ENCODE data around the gene SKAP1.

The SKAP1 gene

GRCh38 chr17:48244121-48244711 lies 185.8 kb downstream of the SKAP1 start:
- H2AFZ ChIP-seq (ENCODE audit: low read length): no peak overlapping the region
- H3K4me2 ChIP-seq (ENCODE audit: low read depth, low read length): peak overlapping the region; percentile 3; the same call in 1 of the 2 replicates
- H3K4me3 ChIP-seq (ENCODE audit: low read length): no peak overlapping the region

DNA sequence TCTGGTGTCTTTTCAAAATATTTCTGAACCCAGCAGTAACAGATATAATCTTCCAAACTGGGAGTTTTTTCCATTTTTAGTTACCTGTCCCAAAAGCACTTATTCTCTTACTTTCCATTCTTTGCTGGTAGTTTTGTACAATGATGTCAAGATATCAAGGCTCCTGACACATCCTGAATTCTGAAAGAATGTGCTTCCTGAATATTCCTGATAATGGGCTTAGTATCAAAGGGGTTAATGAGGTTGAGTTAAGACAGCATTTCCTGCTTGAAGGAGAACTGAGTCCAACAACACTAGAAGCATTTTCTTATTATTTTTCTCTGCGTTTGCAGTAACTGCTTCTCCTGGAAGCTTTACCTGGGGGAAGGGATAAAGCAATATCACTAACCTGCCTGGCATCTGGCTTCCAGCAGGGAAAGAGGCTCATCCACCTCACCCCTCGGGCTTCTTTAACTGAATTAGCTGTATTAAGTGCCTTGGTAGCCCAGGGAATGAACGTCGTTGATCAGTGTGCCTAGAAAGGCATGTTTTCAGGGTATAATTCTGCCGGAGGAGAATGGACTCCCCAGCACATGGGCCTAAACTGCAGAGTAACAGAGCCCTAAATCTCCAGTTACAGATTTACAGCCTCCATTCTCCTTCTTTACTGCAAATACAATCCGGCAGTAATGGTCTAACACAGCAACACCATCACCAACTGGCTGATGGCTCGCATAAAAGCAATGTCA lies 188.1 kb downstream of the SKAP1 start:
- no peak overlapping the region for H3K27ac ChIP-seq (ENCODE audit: low read length)
- no peaks in the 10 kb centered on the region for H3K27me3 ChIP-seq (replicated peaks; ENCODE audit: insufficient read depth, low read length)

More at GRCh38 chr17:48244121-48244711, 185.8 kb downstream of the SKAP1 start:
- H3K27ac ChIP-seq (ENCODE audit: low read length): no peak overlapping the region
- no peaks in the 10 kb centered on the region for H3K9me2 ChIP-seq (replicated peaks; ENCODE audit: insufficient read depth, low read length)
- H3K27me3 ChIP-seq (replicated peaks; ENCODE audit: insufficient read depth, low read length): no peaks in the 10 kb centered on the region
- no peak overlapping the region for H3K9ac ChIP-seq (ENCODE audit: low read length)
- peak; percentile 37 for DNase-seq
- H3F3A ChIP-seq (ENCODE audit: insufficient read depth, low read length): 0 out of 2 replicates have a peak, but pooled peaks cover 6% of the 10 kb centered on the region
- no peaks in the 10 kb centered on the region for H3K9me3 ChIP-seq (replicated peaks; ENCODE audit: insufficient read depth, low read length)
- peaks cover 28% of the 10 kb centered on the region for H3K4me1 ChIP-seq (ENCODE audit: low read length)
- H3K36me3 ChIP-seq (replicated peaks; ENCODE audit: insufficient read depth, low read length): no peaks in the 10 kb centered on the region
- H4K20me1 ChIP-seq (ENCODE audit: insufficient read depth, low read length): no peaks in the 10 kb centered on the region
- TF ChIP-seq EZH2 (optimal IDR thresholded peaks at IDR 0.05; ENCODE audit: low read depth, low read length) (no peak), EZH2phosphoT487 (IDR thresholded peaks at IDR 0.05; ENCODE audit: low read length) (no peak), CTCF (IDR thresholded peaks at IDR 0.05; ENCODE audit: low read length) (no peak)
- H3K79me2 ChIP-seq (ENCODE audit: low read length): no peaks in the 10 kb centered on the region

DNA sequence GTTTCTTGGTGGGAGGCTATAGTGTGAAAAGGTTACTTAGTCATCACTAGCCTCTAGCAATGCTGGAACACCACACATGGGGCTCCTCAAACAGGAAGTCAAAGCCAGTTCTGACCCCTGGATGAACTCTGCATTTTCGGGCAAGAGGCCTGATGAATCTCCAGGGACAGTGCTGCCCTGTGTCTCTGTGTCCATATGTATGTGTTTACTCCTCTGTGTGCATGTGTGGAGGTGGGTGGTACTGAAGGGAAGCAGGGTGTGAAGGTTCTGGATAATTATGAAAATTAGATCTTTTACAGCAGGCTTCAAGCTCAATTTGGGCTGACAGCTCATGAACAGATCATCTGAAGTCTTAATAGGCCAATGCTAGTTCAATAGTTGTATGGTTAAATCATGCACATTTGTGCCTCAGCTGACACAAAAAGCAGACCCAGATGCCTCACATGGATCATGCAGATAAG lies 188.9 kb downstream of the SKAP1 start:
- Histone ChIP-seq H3K9me2 (replicated peaks; ENCODE audit: insufficient read depth, low read length) (no peaks in the 10 kb centered on the region), H4K20me1 (ENCODE audit: insufficient read depth, low read length) (no peaks in the 10 kb centered on the region), H3K79me2 (ENCODE audit: low read length) (no peaks in the 10 kb centered on the region), H3K4me3 (ENCODE audit: low read length) (no peak overlapping the region), H3K4me1 (ENCODE audit: low read length) (peaks cover 35% of the 10 kb centered on the region), H3K27me3 (replicated peaks; ENCODE audit: insufficient read depth, low read length) (no peaks in the 10 kb centered on the region), H3F3A (ENCODE audit: insufficient read depth, low read length) (0 out of 2 replicates have a peak, but pooled peaks cover 6% of the 10 kb centered on the region), H3K9ac (ENCODE audit: low read length) (no peak overlapping the region), H3K36me3 (replicated peaks; ENCODE audit: insufficient read depth, low read length) (no peaks in the 10 kb centered on the region), H2AFZ (ENCODE audit: low read length) (no peak overlapping the region), H3K27ac (ENCODE audit: low read length) (no peak overlapping the region), H3K9me3 (replicated peaks; ENCODE audit: insufficient read depth, low read length) (no peaks in the 10 kb centered on the region), H3K4me2 (ENCODE audit: low read depth, low read length) (peak overlapping the region; percentile 22; the same call in 1 of the 2 replicates)
- DNase-seq: peak; percentile 78
- no peak for TF ChIP-seq EZH2 (optimal IDR thresholded peaks at IDR 0.05; ENCODE audit: low read depth, low read length)
- no peak for TF ChIP-seq EZH2phosphoT487 (IDR thresholded peaks at IDR 0.05; ENCODE audit: low read length)
- TF ChIP-seq CTCF (IDR thresholded peaks at IDR 0.05; ENCODE audit: low read length): no peak

More for the DNA sequence above, 188.1 kb downstream of the SKAP1 start:
- Histone ChIP-seq H3K9me2 (replicated peaks; ENCODE audit: insufficient read depth, low read length) (no peaks in the 10 kb centered on the region), H3K79me2 (ENCODE audit: low read length) (no peaks in the 10 kb centered on the region), H3K36me3 (replicated peaks; ENCODE audit: insufficient read depth, low read length) (no peaks in the 10 kb centered on the region), H3K4me3 (ENCODE audit: low read length) (no peak overlapping the region), H3K4me1 (ENCODE audit: low read length) (peaks cover 30% of the 10 kb centered on the region), H2AFZ (ENCODE audit: low read length) (no peak overlapping the region), H3K9ac (ENCODE audit: low read length) (no peak overlapping the region), H4K20me1 (ENCODE audit: insufficient read depth, low read length) (no peaks in the 10 kb centered on the region), H3F3A (ENCODE audit: insufficient read depth, low read length) (0 out of 2 replicates have a peak, but pooled peaks cover 6% of the 10 kb centered on the region), H3K9me3 (replicated peaks; ENCODE audit: insufficient read depth, low read length) (no peaks in the 10 kb centered on the region), H3K4me2 (ENCODE audit: low read depth, low read length) (no peak overlapping the region)
- DNase-seq: no peak
- TF ChIP-seq CTCF (IDR thresholded peaks at IDR 0.05; ENCODE audit: low read length) (no peak), EZH2 (optimal IDR thresholded peaks at IDR 0.05; ENCODE audit: low read depth, low read length) (no peak), EZH2phosphoT487 (IDR thresholded peaks at IDR 0.05; ENCODE audit: low read length) (no peak)
